ENCODE measurements around the gene STX1A.
"Not testable (repeated sequence)": the region's sequence is repeated elsewhere in the genome, so short reads cannot be mapped to it uniquely, and the experiment has no call there.

The STX1A gene

GRCh38 chr7:73659983-73660382, 59.5 kb downstream of the STX1A start:
- DNase-seq (ENCODE audit: low read depth): no peak
- H3K27me3 ChIP-seq (replicated peaks; ENCODE audit: control insufficient read depth, insufficient read depth, low read length): peaks cover 14% of the 10 kb centered on the region
- no peak overlapping the region for H3K4me3 ChIP-seq (ENCODE audit: low read length)

DNA sequence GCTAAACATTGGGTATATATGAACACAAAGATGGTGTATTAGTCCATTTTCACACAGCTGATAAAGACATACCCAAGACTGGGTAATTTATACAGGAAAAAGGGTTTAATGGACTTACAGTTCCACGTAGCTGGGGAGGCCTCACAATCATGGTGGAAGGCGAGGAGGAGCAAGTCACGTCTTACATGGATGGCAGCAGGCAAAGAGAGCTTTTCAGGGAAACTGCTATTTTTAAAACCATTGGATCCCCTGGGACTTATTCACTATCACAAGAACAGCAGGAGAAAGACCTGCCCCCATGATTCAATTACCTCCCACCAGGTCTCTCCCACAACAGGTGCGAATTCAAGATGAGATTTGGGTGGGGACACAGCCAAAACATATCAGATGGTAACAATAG, 64.2 kb downstream of the STX1A start:
- H3K36me3 ChIP-seq (ENCODE audit: control insufficient read depth, insufficient read depth, low read length, severe bottlenecking); H3K4me1 ChIP-seq (ENCODE audit: control insufficient read depth, insufficient read depth, low read length); DNase-seq (ENCODE audit: low read depth); H3K9ac ChIP-seq (ENCODE audit: low read length); H3K4me3 ChIP-seq (ENCODE audit: low read length); H3K9me3 ChIP-seq (ENCODE audit: control insufficient read depth, low read length): not testable (repeated sequence)
- peaks cover 27% of the 10 kb centered on the region for H3K27me3 ChIP-seq (replicated peaks; ENCODE audit: control insufficient read depth, insufficient read depth, low read length)

More at GRCh38 chr7:73659983-73660382, 59.5 kb downstream of the STX1A start:
- H3K9ac ChIP-seq (ENCODE audit: low read length): no peak overlapping the region
- no peaks in the 10 kb centered on the region for H3K36me3 ChIP-seq (ENCODE audit: control insufficient read depth, insufficient read depth, low read length, severe bottlenecking)
- H3K9me3 ChIP-seq (ENCODE audit: control insufficient read depth, low read length): peaks cover 9% of the 10 kb centered on the region
- no peaks in the 10 kb centered on the region for H3K4me1 ChIP-seq (ENCODE audit: control insufficient read depth, insufficient read depth, low read length)

DNA sequence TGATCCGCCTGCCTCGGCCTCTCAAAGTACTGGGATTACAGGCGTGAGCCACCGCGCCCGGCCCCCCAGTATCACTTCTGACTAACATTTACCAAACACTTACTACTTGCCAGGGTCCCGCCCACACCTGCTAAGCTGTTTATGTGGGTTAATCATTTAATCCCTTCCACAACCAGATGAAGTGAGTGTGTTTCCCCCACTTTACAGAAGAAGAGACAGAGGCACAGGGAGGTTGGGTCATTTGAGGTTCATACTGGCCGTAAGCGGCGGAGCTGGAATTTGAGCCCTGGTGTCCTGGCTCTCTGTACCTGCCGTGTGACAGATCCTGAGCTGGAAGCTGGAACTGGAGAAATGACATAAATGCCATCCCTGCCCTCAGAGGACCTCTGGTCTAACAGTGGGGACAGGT, 66.9 kb downstream of the STX1A start:
- Histone ChIP-seq H3K4me3 (ENCODE audit: low read length) (no peak overlapping the region), H3K9me3 (ENCODE audit: control insufficient read depth, low read length) (no peaks in the 10 kb centered on the region), H3K36me3 (ENCODE audit: control insufficient read depth, insufficient read depth, low read length, severe bottlenecking) (no peaks in the 10 kb centered on the region), H3K27me3 (replicated peaks; ENCODE audit: control insufficient read depth, insufficient read depth, low read length) (peaks cover 38% of the 10 kb centered on the region), H3K4me1 (ENCODE audit: control insufficient read depth, insufficient read depth, low read length) (peaks cover 4% of the 10 kb centered on the region), H3K9ac (ENCODE audit: low read length) (no peak overlapping the region)
- DNase-seq (ENCODE audit: low read depth): no peak

- peaks cover 58% of the 10 kb centered on the region for H3K27me3 ChIP-seq (replicated peaks; ENCODE audit: control insufficient read depth, insufficient read depth, low read length)
- DNase-seq (ENCODE audit: low read depth): no peak
- no peaks in the 10 kb centered on the region for H3K9me3 ChIP-seq (ENCODE audit: control insufficient read depth, low read length)
- H3K9ac ChIP-seq (ENCODE audit: low read length): no peak overlapping the region
- no peak overlapping the region for H3K4me3 ChIP-seq (ENCODE audit: low read length)
- peaks cover 7% of the 10 kb centered on the region for H3K4me1 ChIP-seq (ENCODE audit: control insufficient read depth, insufficient read depth, low read length)
- no peaks in the 10 kb centered on the region for H3K36me3 ChIP-seq (ENCODE audit: control insufficient read depth, insufficient read depth, low read length, severe bottlenecking)
Observed at GRCh38 chr7:73650524-73650923, 68.9 kb downstream of the STX1A start.

DNA sequence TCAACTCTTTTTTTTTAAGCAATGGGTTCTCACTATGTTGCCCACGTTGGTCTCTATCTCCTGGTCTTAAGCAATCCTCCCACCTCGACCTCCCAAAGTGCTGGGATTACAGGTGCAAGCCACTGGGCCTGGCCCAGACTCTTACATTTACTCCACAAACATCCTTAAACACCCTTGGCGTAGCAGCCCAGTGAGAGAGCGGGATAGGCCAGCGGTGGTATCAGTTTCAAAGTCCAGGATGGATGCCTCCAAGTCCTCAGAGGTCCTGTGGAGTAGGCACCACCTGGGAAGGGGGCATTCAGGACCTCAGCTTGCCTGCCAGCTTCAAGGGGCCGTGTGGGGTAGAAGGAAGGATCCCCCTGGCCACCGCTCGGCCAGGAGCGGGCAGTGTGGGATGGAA, 69.9 kb downstream of the STX1A start:
- Histone ChIP-seq H3K27me3 (replicated peaks; ENCODE audit: control insufficient read depth, insufficient read depth, low read length) (peaks cover 66% of the 10 kb centered on the region), H3K4me3 (ENCODE audit: low read length) (no peak overlapping the region), H3K4me1 (ENCODE audit: control insufficient read depth, insufficient read depth, low read length) (peaks cover 7% of the 10 kb centered on the region), H3K9me3 (ENCODE audit: control insufficient read depth, low read length) (no peaks in the 10 kb centered on the region), H3K36me3 (ENCODE audit: control insufficient read depth, insufficient read depth, low read length, severe bottlenecking) (no peaks in the 10 kb centered on the region), H3K9ac (ENCODE audit: low read length) (no peak overlapping the region)
- DNase-seq (ENCODE audit: low read depth): no peak
